Endothelial cell of hepatic sinusoid (primary cell): ENCODE measurements around the gene LIMS1.
"Not testable (repeated sequence)": the region's sequence is repeated elsewhere in the genome, so short reads cannot be mapped to it uniquely, and the experiment has no call there.

Experiments used
- in situ Hi-C: cut with HindIII; loops from 2 replicates; pipeline ENCODE4 v1.10.0; 2017; ENCODE audit warnings: low sequenced_read_pairs

The LIMS1 gene

DNA sequence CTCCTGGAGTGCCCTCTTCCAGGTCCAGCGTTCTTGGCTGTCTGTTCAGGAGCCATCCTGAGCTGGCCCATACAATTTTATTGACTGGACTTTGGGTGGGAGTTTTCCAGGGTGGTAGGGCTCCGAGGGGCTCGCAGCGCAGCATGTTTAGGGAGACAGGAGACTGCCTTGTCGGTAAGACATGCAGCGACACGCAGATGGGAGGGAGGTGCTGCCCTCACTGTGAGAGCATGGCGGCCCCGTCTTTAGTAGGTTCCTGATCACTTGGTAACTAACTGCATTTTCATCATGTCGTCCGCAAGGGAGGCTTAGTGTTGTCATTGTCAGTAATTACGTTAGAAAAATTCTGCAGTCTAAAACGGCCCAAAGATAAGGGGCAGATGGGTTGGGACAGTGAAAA is 121.0 kb downstream of the LIMS1 start:
- in situ Hi-C loops: not testable (repeated sequence)

GRCh38 chr2:108656282-108656681 is 122.0 kb downstream of the LIMS1 start:
- in situ Hi-C loops: not testable (repeated sequence)

DNA sequence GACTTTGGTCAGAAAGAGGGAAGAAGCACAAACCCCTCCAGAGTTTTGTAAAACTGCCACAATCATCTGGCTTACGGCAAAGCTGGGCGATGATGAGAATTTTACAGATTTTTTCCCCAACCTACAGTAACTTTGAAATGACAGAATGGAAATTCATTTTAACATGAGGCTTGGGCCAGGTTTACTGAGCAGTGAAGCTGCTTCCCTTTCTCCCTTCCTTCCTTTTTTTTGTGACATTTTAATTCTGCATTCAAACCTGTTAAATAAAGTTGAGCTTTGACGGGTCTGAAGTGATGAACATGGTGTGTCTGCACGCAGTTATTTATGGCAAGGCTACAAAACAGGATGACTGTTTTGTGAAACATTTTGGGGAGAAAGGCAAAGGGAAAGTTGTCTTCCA is 123.2 kb downstream of the LIMS1 start:
- in situ Hi-C loops: not testable (repeated sequence)

GRCh38 chr2:108658553-108658952 is 124.3 kb downstream of the LIMS1 start:
- in situ Hi-C loops: not testable (repeated sequence)

DNA sequence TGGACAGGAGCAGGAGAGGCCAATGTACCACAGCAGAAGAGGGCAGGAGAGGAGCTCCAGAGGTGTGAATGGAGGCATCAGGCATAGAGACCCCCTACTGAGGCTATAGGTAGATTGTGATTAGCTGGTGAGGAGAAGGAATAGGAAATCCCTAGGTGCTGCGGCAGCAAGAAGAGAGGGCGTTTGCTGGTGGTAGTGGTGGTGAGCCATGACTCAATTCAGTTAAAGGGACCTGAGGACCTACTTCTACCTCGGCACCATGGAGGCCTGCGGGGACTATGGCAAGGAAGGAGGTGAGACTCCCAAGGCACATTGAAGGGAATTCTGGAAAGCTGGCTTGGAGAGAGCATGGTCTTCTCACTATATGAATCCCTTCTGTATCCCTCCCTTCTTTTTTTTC is 127.2 kb downstream of the LIMS1 start:
- in situ Hi-C loops: not testable (repeated sequence)

DNA sequence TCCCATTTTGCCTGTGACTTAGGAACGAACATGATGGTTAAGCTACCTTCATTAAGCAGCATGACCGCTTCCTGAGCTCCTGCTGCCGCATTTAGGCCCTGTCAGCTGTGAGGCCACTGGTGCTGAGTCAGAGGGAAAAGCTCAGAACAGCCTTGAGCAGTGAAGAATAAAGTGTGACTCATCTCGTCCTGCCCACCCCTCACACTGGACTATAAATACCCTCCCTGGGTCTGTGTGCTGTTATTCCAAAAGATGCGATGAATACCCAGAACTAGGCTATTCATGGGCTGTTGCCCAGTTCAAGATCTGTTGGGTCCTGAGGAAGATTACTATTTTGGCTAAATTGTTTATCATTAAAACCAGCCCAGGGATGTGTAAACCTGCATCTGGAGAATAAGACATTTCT is 127.9 kb downstream of the LIMS1 start:
- in situ Hi-C loops: not testable (repeated sequence)

- in situ Hi-C loops: not testable (repeated sequence)
Measured at GRCh38 chr2:108663346-108663745, 129.1 kb downstream of the LIMS1 start.

DNA sequence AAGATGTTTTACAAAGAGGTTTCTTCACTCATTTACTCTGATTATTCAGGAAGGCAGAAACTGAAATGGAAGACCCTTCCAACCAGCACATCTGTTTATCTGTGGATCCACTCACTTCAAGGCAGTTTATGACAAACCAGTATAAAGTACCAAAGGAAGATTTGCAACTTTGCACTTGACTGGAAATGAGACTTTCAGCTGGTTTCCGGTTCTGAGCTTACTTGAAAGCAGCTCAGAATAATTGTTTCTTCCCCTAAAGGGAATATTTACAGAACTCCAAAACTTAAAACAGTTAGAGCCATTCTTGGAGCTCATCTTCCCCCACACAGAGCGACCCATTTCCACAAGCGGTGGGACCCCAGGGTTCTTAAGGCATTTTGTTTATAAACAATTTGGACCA is 129.8 kb downstream of the LIMS1 start:
- in situ Hi-C loops: not testable (repeated sequence)

- in situ Hi-C loops: not testable (repeated sequence)
Measured at GRCh38 chr2:108664979-108665378, 130.7 kb downstream of the LIMS1 start.

GRCh38 chr2:108665975-108666374 is 131.7 kb downstream of the LIMS1 start:
- in situ Hi-C loops: not testable (repeated sequence)

GRCh38 chr2:108667140-108667539 is 132.9 kb downstream of the LIMS1 start:
- in situ Hi-C loops: not testable (repeated sequence)

- in situ Hi-C loops: not testable (repeated sequence)
Measured at GRCh38 chr2:108670282-108670681, 136.0 kb downstream of the LIMS1 start.

GRCh38 chr2:108672200-108672805 is 138.0 kb downstream of the LIMS1 start:
- in situ Hi-C loops: not testable (repeated sequence)

DNA sequence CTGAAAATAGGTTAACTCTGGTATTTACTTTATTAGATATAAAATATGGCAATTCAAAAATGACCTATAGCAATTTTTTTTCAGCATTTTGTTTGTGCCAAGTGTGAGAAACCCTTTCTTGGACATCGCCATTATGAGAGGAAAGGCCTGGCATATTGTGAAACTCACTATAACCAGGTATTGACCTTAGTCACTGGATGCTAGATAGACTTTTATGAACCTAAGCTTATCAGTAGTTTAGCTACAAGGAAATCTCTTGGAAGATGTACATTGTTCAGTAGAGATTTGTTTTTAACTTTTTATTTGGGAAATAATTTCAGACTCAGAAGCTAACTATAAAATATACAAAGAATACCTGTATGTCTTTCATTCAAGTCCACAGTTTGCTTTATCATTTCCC is 142.3 kb downstream of the LIMS1 start:
- in situ Hi-C loops: not testable (repeated sequence)

- in situ Hi-C loops: not testable (repeated sequence)
Measured at GRCh38 chr2:108677239-108677744, 143.0 kb downstream of the LIMS1 start.

DNA sequence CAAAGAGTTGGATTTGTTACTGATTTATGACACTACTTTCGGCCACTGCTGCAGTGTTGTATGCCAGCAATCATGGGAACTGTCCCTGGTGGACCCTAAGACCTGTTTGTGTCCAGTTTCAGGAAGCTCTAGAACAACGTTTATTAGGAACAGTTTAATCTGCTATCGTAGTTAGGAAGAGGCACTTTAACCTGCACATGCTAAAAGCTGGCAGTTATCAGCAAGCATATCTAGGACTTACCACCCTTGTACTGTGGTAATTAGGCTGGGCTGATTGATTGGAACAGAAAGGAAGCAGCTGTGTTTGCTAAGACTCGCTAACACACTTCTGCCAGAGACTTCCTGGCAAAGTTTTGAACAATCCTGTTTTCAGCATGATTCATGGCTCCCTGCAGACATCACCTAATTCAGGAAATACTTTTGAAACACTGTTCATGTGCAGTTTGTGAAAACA is 144.0 kb downstream of the LIMS1 start:
- in situ Hi-C loops: not testable (repeated sequence)

- in situ Hi-C loops: not testable (repeated sequence)
Measured at GRCh38 chr2:108680805-108681204, 146.5 kb downstream of the LIMS1 start.

DNA sequence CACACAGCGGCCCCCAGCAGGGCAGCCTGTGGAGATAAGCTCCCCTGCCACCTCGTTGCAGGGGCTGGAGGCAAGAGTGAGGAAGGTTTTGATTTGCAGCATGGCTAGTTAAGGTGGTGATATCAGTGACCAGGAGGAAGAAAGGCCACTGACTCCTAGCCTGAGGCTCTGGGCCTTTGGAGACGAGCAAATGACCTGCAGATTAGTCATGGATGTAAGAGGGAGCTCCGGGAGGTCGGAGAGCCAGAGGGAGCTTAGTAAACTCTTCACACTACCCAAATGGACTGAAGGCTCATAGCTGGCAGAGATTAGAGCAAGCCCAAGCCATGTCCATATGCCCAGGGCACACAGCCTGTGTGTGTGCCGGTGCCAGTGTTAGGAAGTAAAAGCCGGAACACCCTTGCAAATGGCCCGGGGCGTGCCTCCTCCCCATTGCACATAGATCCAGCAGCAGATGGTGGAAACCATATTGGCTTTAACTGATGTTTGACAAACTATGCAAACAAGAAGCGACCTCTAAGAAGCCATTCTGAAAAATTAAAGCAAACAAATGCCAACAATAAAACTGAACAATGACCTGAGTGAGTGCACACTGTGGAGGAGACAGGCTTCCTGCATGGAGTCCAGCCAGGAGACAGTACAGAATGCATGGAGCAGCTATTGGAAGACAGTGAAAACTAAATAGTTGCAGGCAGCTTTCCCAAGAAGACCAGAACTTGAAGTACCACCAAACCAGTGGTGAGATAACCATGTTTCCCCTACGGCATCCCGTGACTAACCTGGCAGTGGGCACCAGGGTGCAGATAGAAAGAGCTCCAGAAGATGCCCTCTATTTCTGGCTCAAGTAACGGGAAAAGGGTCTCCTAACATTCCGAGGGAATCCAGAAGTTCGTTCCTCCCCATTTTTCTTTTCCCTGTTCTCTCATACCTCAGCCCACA is 154.8 kb downstream of the LIMS1 start:
- in situ Hi-C loops: not testable (repeated sequence)

GRCh38 chr2:108690001-108690400 is 155.7 kb downstream of the LIMS1 start:
- in situ Hi-C loops: not testable (repeated sequence)

DNA sequence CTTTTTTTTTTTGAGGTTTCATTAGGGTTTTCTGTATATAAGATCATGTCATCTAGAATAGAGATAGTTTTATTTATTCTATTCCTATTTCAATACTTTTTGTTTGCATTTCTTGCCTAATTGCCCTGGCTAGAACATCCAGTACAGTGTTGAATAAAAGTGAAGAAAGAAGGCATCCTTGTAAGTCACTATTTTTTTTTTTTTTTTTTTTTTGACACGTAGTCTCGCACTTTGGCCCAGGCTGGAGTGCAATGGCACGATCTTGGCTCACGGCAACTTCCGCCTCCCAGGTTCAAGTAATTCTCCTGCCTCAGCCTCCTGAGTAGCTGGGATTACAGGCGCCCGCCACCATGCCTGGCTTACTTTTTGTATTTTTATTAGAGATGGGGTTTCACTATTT is 157.2 kb downstream of the LIMS1 start:
- in situ Hi-C loops: no loop called here

DNA sequence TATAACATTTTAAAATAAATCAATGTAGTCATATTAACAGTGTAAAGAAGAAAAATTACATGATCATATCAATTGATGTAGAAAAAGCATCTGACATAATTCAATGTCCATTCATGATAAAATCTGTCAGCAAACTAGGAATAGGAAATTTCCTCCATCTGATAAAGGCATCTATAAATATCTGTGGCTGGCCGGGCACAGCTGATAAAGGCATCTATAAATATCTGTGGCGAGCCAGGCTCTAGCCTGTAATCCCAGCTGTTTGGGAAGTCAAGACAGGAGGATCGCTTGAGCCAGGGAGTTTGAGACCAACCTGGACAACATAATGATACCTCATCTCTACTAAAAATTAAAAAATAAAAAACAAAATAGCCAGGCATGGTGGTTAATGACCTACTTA is 166.9 kb downstream of the LIMS1 start:
- in situ Hi-C loops: no loop called here

DNA sequence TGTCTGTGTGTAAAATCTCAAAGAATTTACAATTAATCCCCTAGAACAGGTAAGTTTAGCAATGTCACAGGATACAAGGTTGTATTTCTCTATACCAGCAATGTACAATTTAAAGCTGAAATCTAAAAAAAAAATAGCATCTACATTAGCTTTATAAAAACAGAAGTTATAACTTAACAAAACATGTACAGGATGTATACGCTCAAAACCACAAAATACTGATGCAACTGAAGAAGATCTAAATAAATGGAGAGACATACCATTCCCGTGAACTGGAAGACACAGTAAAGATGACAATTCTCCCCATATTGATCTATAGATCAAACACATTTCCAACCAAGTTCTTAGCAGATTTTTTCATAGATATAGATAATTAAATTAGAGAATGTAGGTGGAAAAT is 167.5 kb downstream of the LIMS1 start:
- in situ Hi-C loops: no loop called here
